ENCODE data around the gene TECTA. TPM values are rescaled to one million over a fixed set of nuclear protein-coding genes. Genes with fewer than 3 reads are reported as not detected.
A peak's percentile ranks its signal among the peaks of the same experiment; 100 is the strongest.
"Not testable (repeated sequence)": the region's sequence is repeated elsewhere in the genome, so short reads cannot be mapped to it uniquely, and the experiment has no call there.

The TECTA gene
- polyA plus RNA-seq, 3 donors = 2.2 to 2.9 (median 2.5) TPM

- no peak for DNase-seq (ENCODE audit: extremely low read depth in 1 of 11, low read depth in 9 of 11, low spot score in 4 of 11)
Measured at GRCh38 chr11:121153472-121153871, 52.4 kb downstream of the TECTA start.

GRCh38 chr11:121154486-121155314 lies 53.7 kb downstream of the TECTA start:
- DNase-seq (ENCODE audit: extremely low read depth in 1 of 11, low read depth in 9 of 11, low spot score in 4 of 11) = no peak

GRCh38 chr11:121157756-121158155 lies 56.7 kb downstream of the TECTA start:
- no peak for DNase-seq (ENCODE audit: extremely low read depth in 1 of 11, low read depth in 9 of 11, low spot score in 4 of 11)

- no peak for DNase-seq (ENCODE audit: extremely low read depth in 1 of 11, low read depth in 9 of 11, low spot score in 4 of 11)
Measured at GRCh38 chr11:121159741-121160140, 58.7 kb downstream of the TECTA start.

- DNase-seq (ENCODE audit: extremely low read depth in 1 of 11, low read depth in 9 of 11, low spot score in 4 of 11) = no peak
Measured at GRCh38 chr11:121161349-121161917, 60.4 kb downstream of the TECTA start.

- no peak for DNase-seq (ENCODE audit: extremely low read depth in 1 of 11, low read depth in 9 of 11, low spot score in 4 of 11)
Measured at GRCh38 chr11:121163658-121164308, 62.7 kb downstream of the TECTA start.

- not testable (repeated sequence) for DNase-seq (ENCODE audit: extremely low read depth in 1 of 11, low read depth in 9 of 11, low spot score in 4 of 11)
Measured at GRCh38 chr11:121177629-121178028, 76.6 kb downstream of the TECTA start.

- DNase-seq (ENCODE audit: extremely low read depth in 1 of 11, low read depth in 9 of 11, low spot score in 4 of 11) = no peak
Measured at GRCh38 chr11:121179306-121179705, 78.3 kb downstream of the TECTA start.

- no peak for DNase-seq (ENCODE audit: extremely low read depth in 1 of 11, low read depth in 9 of 11, low spot score in 4 of 11)
Measured at GRCh38 chr11:121180183-121180582, 79.1 kb downstream of the TECTA start.

- DNase-seq (ENCODE audit: extremely low read depth in 1 of 11, low read depth in 9 of 11, low spot score in 4 of 11) = no peak
Measured at GRCh38 chr11:121188776-121189175, 87.7 kb downstream of the TECTA start.

GRCh38 chr11:121191818-121192217 lies 90.8 kb downstream of the TECTA start:
- no peak for DNase-seq (ENCODE audit: extremely low read depth in 1 of 11, low read depth in 9 of 11, low spot score in 4 of 11)

GRCh38 chr11:121194731-121195596 lies 93.9 kb downstream of the TECTA start:
- peak; percentile 41 to 76 (median 63) for DNase-seq (ENCODE audit: extremely low read depth in 1 of 11, low read depth in 9 of 11, low spot score in 4 of 11)

- no peak for DNase-seq (ENCODE audit: extremely low read depth in 1 of 11, low read depth in 9 of 11, low spot score in 4 of 11)
Measured at GRCh38 chr11:121198491-121198890, 97.4 kb downstream of the TECTA start.

GRCh38 chr11:121199516-121199915 lies 98.5 kb downstream of the TECTA start:
- DNase-seq (ENCODE audit: extremely low read depth in 1 of 11, low read depth in 9 of 11, low spot score in 4 of 11) = peak in 3 of 11 donors; percentile 3 to 20 (median 13)

- DNase-seq (ENCODE audit: extremely low read depth in 1 of 11, low read depth in 9 of 11, low spot score in 4 of 11) = peak in 1 of 11 donors; percentile 14
Measured at GRCh38 chr11:121206810-121207209, 105.8 kb downstream of the TECTA start.

GRCh38 chr11:121207485-121208115 lies 106.6 kb downstream of the TECTA start:
- no peak for DNase-seq (ENCODE audit: extremely low read depth in 1 of 11, low read depth in 9 of 11, low spot score in 4 of 11)

GRCh38 chr11:121210445-121211080 lies 109.5 kb downstream of the TECTA start:
- DNase-seq (ENCODE audit: extremely low read depth in 1 of 11, low read depth in 9 of 11, low spot score in 4 of 11) = peak in 5 of 11 donors; percentile 19 to 43 (median 30)

GRCh38 chr11:121211626-121212025 lies 110.6 kb downstream of the TECTA start:
- no peak for DNase-seq (ENCODE audit: extremely low read depth in 1 of 11, low read depth in 9 of 11, low spot score in 4 of 11)
